Sigmoid colon (tissue), 4 donors: Measurements from ENCODE around the gene LRFN2.

Source experiments
- EP300 ChIP-seq, 4 donors: sonication (generic); formaldehyde crosslinking; IDR thresholded peaks; one replicate each; pipeline ENCODE4 v1.6.1; 2017; ENCODE audit warnings: antibody characterized with exemption in 4 of 4
- POLR2A ChIP-seq, 2 donors: fragments of 450-650 bp; IDR thresholded peaks; one replicate each; pipeline ENCODE4 v1.6.1; 2016; ENCODE audit warnings: antibody characterized with exemption in 2 of 2, mild to moderate bottlenecking in 2 of 2, moderate library complexity in 2 of 2
- POLR2AphosphoS5 ChIP-seq, 4 donors: sonication (generic); formaldehyde crosslinking; IDR thresholded peaks; one replicate each; pipeline ENCODE4 v1.6.1; 2017; ENCODE audit warnings: antibody characterized with exemption in 4 of 4
- TF ChIP-seq, protein P1 (sequence below), 4 experiments: fragments of 450-650 bp in 3 of 4; fragments of 200-600 bp in 1 of 4; IDR thresholded peaks; one replicate each; pipeline ENCODE4 v1.5.1; 2016 to 2019; ENCODE audit warnings: antibody characterized with exemption in 4 of 4, mild to moderate bottlenecking in 3 of 4, moderate library complexity in 2 of 4

DNA sequence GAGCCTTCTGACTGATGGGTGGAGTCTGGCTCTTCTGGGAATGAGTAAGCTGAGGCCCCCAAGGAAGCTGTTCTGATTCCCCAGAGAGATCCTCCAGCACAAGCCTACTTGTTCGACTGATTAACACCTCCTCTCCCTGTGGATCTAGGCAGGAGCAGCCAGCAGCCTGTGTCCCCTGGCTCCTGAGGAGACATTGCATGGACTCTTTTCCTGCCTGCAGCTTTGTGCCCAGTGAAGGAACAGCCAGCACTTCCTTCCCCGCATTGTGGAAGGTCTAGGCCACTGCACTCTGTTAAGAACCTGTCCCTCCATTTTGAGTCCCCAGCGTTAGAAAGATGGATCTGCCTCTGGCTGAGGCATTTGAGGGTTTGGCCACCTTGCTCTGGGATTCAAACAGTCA, 29.1 kb downstream of the LRFN2 start:
- TF ChIP-seq, protein P1, sequence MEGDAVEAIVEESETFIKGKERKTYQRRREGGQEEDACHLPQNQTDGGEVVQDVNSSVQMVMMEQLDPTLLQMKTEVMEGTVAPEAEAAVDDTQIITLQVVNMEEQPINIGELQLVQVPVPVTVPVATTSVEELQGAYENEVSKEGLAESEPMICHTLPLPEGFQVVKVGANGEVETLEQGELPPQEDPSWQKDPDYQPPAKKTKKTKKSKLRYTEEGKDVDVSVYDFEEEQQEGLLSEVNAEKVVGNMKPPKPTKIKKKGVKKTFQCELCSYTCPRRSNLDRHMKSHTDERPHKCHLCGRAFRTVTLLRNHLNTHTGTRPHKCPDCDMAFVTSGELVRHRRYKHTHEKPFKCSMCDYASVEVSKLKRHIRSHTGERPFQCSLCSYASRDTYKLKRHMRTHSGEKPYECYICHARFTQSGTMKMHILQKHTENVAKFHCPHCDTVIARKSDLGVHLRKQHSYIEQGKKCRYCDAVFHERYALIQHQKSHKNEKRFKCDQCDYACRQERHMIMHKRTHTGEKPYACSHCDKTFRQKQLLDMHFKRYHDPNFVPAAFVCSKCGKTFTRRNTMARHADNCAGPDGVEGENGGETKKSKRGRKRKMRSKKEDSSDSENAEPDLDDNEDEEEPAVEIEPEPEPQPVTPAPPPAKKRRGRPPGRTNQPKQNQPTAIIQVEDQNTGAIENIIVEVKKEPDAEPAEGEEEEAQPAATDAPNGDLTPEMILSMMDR (IDR thresholded peaks at IDR 0.05) = no peak
- no peak for TF ChIP-seq POLR2A (IDR thresholded peaks at IDR 0.05)
- no peak for TF ChIP-seq EP300 (IDR thresholded peaks at IDR 0.05)
- no peak for TF ChIP-seq POLR2AphosphoS5 (IDR thresholded peaks at IDR 0.05)
